ENCODE data around the gene CARD9.

CARD9 gene

GRCh38 chr9:136345281-136346156, 27.9 kb downstream of the CARD9 start:
- DNase-seq, result no peak

- DNase-seq, result no peak
These were observed 28.8 kb downstream of the CARD9 start for GRCh38 chr9:136344544-136345280.

- DNase-seq, result no peak
These were observed 29.6 kb downstream of the CARD9 start for GRCh38 chr9:136343884-136344269.

- DNase-seq, result no peak
These were observed 30.2 kb downstream of the CARD9 start for GRCh38 chr9:136343121-136343883.

- DNase-seq, result peak; percentile 39
These were observed 31.0 kb downstream of the CARD9 start for GRCh38 chr9:136342181-136343120.

GRCh38 chr9:136341769-136342168, 31.7 kb downstream of the CARD9 start:
- no peak for DNase-seq

GRCh38 chr9:136341042-136341655, 32.3 kb downstream of the CARD9 start:
- no peak for DNase-seq

- DNase-seq, result no peak
These were observed 33.0 kb downstream of the CARD9 start for GRCh38 chr9:136340356-136341041.

GRCh38 chr9:136339958-136340310, 33.5 kb downstream of the CARD9 start:
- DNase-seq, result no peak

- no peak for DNase-seq
These were observed 34.1 kb downstream of the CARD9 start for GRCh38 chr9:136339173-136339957.

- no peak for DNase-seq
These were observed 35.0 kb downstream of the CARD9 start for GRCh38 chr9:136338511-136338910.

- no peak for DNase-seq
These were observed 35.8 kb downstream of the CARD9 start for GRCh38 chr9:136337416-136338395.

- no peak for DNase-seq
These were observed 36.6 kb downstream of the CARD9 start for GRCh38 chr9:136336881-136337280.

GRCh38 chr9:136336156-136336870, 37.2 kb downstream of the CARD9 start:
- DNase-seq, result no peak

- no peak for DNase-seq
These were observed 37.9 kb downstream of the CARD9 start for GRCh38 chr9:136335296-136336155.

- DNase-seq, result no peak
These were observed 38.9 kb downstream of the CARD9 start for GRCh38 chr9:136334541-136334940.

GRCh38 chr9:136333486-136333885, 40.0 kb downstream of the CARD9 start:
- DNase-seq, result no peak
